ENCODE data around the gene CALN1. TPM values are rescaled to one million over a fixed set of nuclear protein-coding genes. Genes with fewer than 3 reads are reported as not detected.
"Not testable (repeated sequence)": the region's sequence is repeated elsewhere in the genome, so short reads cannot be mapped to it uniquely, and the experiment has no call there.

Gene CALN1
- total and polyA plus RNA-seq, 4 donors, result 0.02 to 0.91 (median 0.03) TPM

DNA sequence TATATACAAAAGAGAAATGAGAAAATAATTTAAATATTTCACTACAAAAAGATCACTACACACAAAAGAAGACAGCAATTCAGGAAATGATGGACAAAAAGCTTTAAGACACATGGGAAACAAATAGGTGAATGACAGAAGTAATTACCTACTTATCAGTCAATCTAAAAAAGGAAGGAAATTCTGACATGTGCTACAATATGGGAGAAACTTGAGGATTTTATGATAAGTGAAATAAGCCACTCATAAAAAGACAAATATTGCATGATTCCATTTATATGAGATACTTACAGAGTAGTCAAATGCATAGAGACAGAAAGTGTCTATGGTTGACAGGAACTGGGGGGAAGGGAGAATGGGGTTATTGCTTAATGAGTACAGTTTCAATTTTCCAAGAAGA, 339.2 kb downstream of the CALN1 start:
- peaks cover 0 to 3% (median 0%) of the 10 kb centered on the region in 4 donors for H3K9me3 ChIP-seq (ENCODE audit: control insufficient read depth in 4 of 4, insufficient read depth in 3 of 4, low read length in 3 of 4)

DNA sequence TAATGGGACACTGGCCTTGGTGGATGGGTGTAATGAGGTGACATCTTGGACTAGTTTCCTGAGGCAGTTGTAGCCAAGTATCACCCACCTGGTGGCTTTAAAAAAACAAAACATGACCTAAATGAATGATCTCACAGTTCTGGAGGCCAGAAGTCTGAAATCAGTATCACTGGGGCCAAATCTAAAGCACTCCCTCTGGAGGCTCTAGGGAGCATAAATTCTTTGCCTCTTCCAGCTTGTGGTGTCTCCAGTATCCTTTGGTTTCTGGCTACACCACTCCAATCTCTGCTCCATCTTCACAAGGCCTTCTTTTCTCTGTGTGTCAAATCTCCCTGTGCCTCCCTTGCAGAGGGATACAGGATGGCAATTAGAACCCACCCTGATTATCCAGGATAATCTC, 342.9 kb downstream of the CALN1 start:
- Histone ChIP-seq H3K9ac (ENCODE audit: insufficient read depth in 1 of 2, low read length in 2 of 2) (no peak overlapping the region), H3K4me3 (no peak overlapping the region), H3K27ac (ENCODE audit: low read depth in 1 of 2, low read length in 1 of 2) (no peak overlapping the region), H3K36me3 (ENCODE audit: control insufficient read depth in 4 of 4, insufficient read depth in 4 of 4, low read length in 4 of 4) (no peaks in the 10 kb centered on the region), H3K9me3 (ENCODE audit: control insufficient read depth in 4 of 4, insufficient read depth in 3 of 4, low read length in 3 of 4) (peaks cover 0 to 3% (median 0%) of the 10 kb centered on the region in 4 donors), H3K4me1 (ENCODE audit: control insufficient read depth in 5 of 5, insufficient read depth in 5 of 5, low read length in 5 of 5) (no peaks in the 10 kb centered on the region), H3K27me3 (ENCODE audit: control insufficient read depth in 3 of 3, insufficient read depth in 3 of 3, low read length in 2 of 3) (no peaks in the 10 kb centered on the region)
- ATAC-seq (ENCODE audit: insufficient read depth, low FRiP score) (no peak), DNase-seq (no peak)
- TF ChIP-seq, protein P1, sequence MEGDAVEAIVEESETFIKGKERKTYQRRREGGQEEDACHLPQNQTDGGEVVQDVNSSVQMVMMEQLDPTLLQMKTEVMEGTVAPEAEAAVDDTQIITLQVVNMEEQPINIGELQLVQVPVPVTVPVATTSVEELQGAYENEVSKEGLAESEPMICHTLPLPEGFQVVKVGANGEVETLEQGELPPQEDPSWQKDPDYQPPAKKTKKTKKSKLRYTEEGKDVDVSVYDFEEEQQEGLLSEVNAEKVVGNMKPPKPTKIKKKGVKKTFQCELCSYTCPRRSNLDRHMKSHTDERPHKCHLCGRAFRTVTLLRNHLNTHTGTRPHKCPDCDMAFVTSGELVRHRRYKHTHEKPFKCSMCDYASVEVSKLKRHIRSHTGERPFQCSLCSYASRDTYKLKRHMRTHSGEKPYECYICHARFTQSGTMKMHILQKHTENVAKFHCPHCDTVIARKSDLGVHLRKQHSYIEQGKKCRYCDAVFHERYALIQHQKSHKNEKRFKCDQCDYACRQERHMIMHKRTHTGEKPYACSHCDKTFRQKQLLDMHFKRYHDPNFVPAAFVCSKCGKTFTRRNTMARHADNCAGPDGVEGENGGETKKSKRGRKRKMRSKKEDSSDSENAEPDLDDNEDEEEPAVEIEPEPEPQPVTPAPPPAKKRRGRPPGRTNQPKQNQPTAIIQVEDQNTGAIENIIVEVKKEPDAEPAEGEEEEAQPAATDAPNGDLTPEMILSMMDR (IDR thresholded peaks at IDR 0.05; ENCODE audit: control extremely low read depth, extremely low read depth), result no peak

More for the DNA sequence above, 339.2 kb downstream of the CALN1 start:
- no peak overlapping the region for H3K27ac ChIP-seq (ENCODE audit: low read depth in 1 of 2, low read length in 1 of 2)
- H3K4me1 ChIP-seq (ENCODE audit: control insufficient read depth in 5 of 5, insufficient read depth in 5 of 5, low read length in 5 of 5), result no peaks in the 10 kb centered on the region
- no peak overlapping the region for H3K9ac ChIP-seq (ENCODE audit: insufficient read depth in 1 of 2, low read length in 2 of 2)
- H3K27me3 ChIP-seq (ENCODE audit: control insufficient read depth in 3 of 3, insufficient read depth in 3 of 3, low read length in 2 of 3), result no peaks in the 10 kb centered on the region
- TF ChIP-seq, protein P1 (IDR thresholded peaks at IDR 0.05; ENCODE audit: control extremely low read depth, extremely low read depth), result no peak
- no peak for DNase-seq
- ATAC-seq (ENCODE audit: insufficient read depth, low FRiP score), result no peak
- H3K4me3 ChIP-seq, result no peak overlapping the region
- H3K36me3 ChIP-seq (ENCODE audit: control insufficient read depth in 4 of 4, insufficient read depth in 4 of 4, low read length in 4 of 4), result no peaks in the 10 kb centered on the region

DNA sequence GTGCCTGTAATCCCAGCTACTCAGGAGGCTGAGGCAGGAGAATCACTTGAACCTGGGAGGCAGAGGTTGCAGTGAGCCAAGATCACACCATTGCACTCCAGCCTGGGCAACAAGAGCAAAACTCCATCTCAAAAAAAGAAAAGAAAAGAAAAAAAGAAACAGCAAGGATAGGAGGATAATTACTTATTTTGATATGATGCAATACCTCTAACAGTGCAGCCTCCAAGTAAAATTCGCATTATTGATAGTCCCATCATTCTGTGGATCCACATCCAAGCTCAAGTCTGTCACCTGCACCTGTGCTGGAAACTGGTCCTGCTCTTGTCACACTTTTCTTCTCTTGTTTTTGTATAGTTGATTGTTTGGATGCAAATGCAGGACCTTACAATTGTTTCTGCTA, 346.4 kb downstream of the CALN1 start:
- H3K27ac ChIP-seq (ENCODE audit: low read depth in 1 of 2, low read length in 1 of 2); H3K27me3 ChIP-seq (ENCODE audit: control insufficient read depth in 3 of 3, insufficient read depth in 3 of 3, low read length in 2 of 3); H3K9me3 ChIP-seq (ENCODE audit: control insufficient read depth in 4 of 4, insufficient read depth in 3 of 4, low read length in 3 of 4); H3K9ac ChIP-seq (ENCODE audit: insufficient read depth in 1 of 2, low read length in 2 of 2); H3K4me1 ChIP-seq (ENCODE audit: control insufficient read depth in 5 of 5, insufficient read depth in 5 of 5, low read length in 5 of 5); H3K4me3 ChIP-seq; ATAC-seq (ENCODE audit: insufficient read depth, low FRiP score); DNase-seq; H3K36me3 ChIP-seq (ENCODE audit: control insufficient read depth in 4 of 4, insufficient read depth in 4 of 4, low read length in 4 of 4): not testable (repeated sequence)
- 96% methylated on average over 1 of the region's 1 CpG for WGBS, 2 donors

DNA sequence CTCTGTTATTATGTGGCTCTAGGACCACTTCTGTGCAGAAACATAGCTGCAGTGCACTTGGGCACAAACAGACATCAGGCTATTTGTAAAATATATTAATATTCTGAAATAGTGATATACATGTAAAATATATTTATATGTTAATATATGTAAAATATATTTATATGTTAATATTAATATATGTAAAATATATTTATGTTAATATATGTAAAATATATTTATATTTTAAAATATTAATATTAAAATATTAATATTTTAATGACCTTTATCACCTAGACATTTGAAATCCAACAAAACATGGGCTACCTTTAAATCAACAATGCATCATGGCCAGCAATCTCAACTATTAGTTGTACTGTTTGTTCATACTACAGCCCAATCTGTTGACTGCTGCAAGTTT, 347.2 kb downstream of the CALN1 start:
- Histone ChIP-seq H3K27ac (ENCODE audit: low read depth in 1 of 2, low read length in 1 of 2) (no peak overlapping the region), H3K27me3 (ENCODE audit: control insufficient read depth in 3 of 3, insufficient read depth in 3 of 3, low read length in 2 of 3) (no peaks in the 10 kb centered on the region), H3K36me3 (ENCODE audit: control insufficient read depth in 4 of 4, insufficient read depth in 4 of 4, low read length in 4 of 4) (no peaks in the 10 kb centered on the region), H3K9ac (ENCODE audit: insufficient read depth in 1 of 2, low read length in 2 of 2) (no peak overlapping the region), H3K4me3 (no peak overlapping the region), H3K4me1 (ENCODE audit: control insufficient read depth in 5 of 5, insufficient read depth in 5 of 5, low read length in 5 of 5) (no peaks in the 10 kb centered on the region), H3K9me3 (ENCODE audit: control insufficient read depth in 4 of 4, insufficient read depth in 3 of 4, low read length in 3 of 4) (no peaks in the 10 kb centered on the region)
- ATAC-seq (ENCODE audit: insufficient read depth, low FRiP score) (no peak), DNase-seq (no peak)
- TF ChIP-seq, protein P1 (IDR thresholded peaks at IDR 0.05; ENCODE audit: control extremely low read depth, extremely low read depth), result no peak
